Stimulated activated memory B cell treated with anti-CD40 and anti-IgM and Interleukin-4, amounts not matched to agents 10 μg/mL and 1 μg/mL and 100 μg/mL, for 72 hours (primary cell): Measurements from ENCODE around the gene SLC12A1.
"Not testable (repeated sequence)": the region's sequence is repeated elsewhere in the genome, so short reads cannot be mapped to it uniquely, and the experiment has no call there.

ENCODE experiments used
- ATAC-seq: fragments of 150-1000 bp; cut with Tn5 transposase; 2 replicates; pipeline ENCODE4 v1.10.0; 2021
- H3K27ac Mint-ChIP-seq: one replicate; pipeline ENCODE4 v1.8.0; 2022; ENCODE audit warnings: mild to moderate bottlenecking, mixed read lengths
- H3K27me3 Mint-ChIP-seq: one replicate; pipeline ENCODE4 v1.8.0; 2022; ENCODE audit warnings: mixed read lengths
- H3K36me3 Mint-ChIP-seq: one replicate; pipeline ENCODE4 v1.8.0; 2022; ENCODE audit warnings: mixed read lengths
- H3K4me1 Mint-ChIP-seq: one replicate; pipeline ENCODE4 v1.8.0; 2022; ENCODE audit warnings: mixed read lengths
- H3K4me3 Mint-ChIP-seq: one replicate; pipeline ENCODE4 v1.8.0; 2022; ENCODE audit warnings: mild to moderate bottlenecking, moderate library complexity, mixed read lengths
- H3K9me3 Mint-ChIP-seq: one replicate; pipeline ENCODE4 v1.8.0; 2022; ENCODE audit warnings: mixed read lengths

The SLC12A1 gene

GRCh38 chr15:48315041-48315440 lies 108.9 kb downstream of the SLC12A1 start:
- no peaks in the 10 kb centered on the region for H3K4me1 Mint-ChIP-seq
- H3K27me3 Mint-ChIP-seq = no peaks in the 10 kb centered on the region
- H3K4me3 Mint-ChIP-seq = no peak overlapping the region
- no peak overlapping the region for H3K27ac Mint-ChIP-seq
- H3K36me3 Mint-ChIP-seq = no peaks in the 10 kb centered on the region
- no peak for ATAC-seq
- no peaks in the 10 kb centered on the region for H3K9me3 Mint-ChIP-seq

GRCh38 chr15:48317221-48317620 lies 111.1 kb downstream of the SLC12A1 start:
- H3K4me3 Mint-ChIP-seq = no peak overlapping the region

GRCh38 chr15:48318131-48318530 lies 112.0 kb downstream of the SLC12A1 start:
- no peaks in the 10 kb centered on the region for H3K36me3 Mint-ChIP-seq
- no peak overlapping the region for H3K27ac Mint-ChIP-seq
- no peaks in the 10 kb centered on the region for H3K27me3 Mint-ChIP-seq
- no peaks in the 10 kb centered on the region for H3K9me3 Mint-ChIP-seq
- no peak overlapping the region for H3K4me3 Mint-ChIP-seq
- no peaks in the 10 kb centered on the region for H3K4me1 Mint-ChIP-seq
- ATAC-seq = no peak

More at GRCh38 chr15:48317221-48317620, 111.1 kb downstream of the SLC12A1 start:
- H3K9me3 Mint-ChIP-seq = no peaks in the 10 kb centered on the region
- no peaks in the 10 kb centered on the region for H3K27me3 Mint-ChIP-seq
- H3K27ac Mint-ChIP-seq = no peak overlapping the region
- H3K36me3 Mint-ChIP-seq = no peaks in the 10 kb centered on the region
- ATAC-seq = no peak
- no peaks in the 10 kb centered on the region for H3K4me1 Mint-ChIP-seq

GRCh38 chr15:48323294-48323693 lies 117.2 kb downstream of the SLC12A1 start:
- H3K4me3 Mint-ChIP-seq = no peak overlapping the region
- no peak for ATAC-seq
- H3K27me3 Mint-ChIP-seq = no peaks in the 10 kb centered on the region
- no peaks in the 10 kb centered on the region for H3K9me3 Mint-ChIP-seq
- H3K4me1 Mint-ChIP-seq = peaks cover 19% of the 10 kb centered on the region
- no peaks in the 10 kb centered on the region for H3K36me3 Mint-ChIP-seq
- no peak overlapping the region for H3K27ac Mint-ChIP-seq

- H3K27me3 Mint-ChIP-seq = no peaks in the 10 kb centered on the region
- no peaks in the 10 kb centered on the region for H3K36me3 Mint-ChIP-seq
- H3K27ac Mint-ChIP-seq = no peak overlapping the region
Measured at GRCh38 chr15:48324949-48325348, 118.8 kb downstream of the SLC12A1 start.

GRCh38 chr15:48325400-48325799 lies 119.3 kb downstream of the SLC12A1 start:
- Mint-ChIP-seq H3K27me3 (no peaks in the 10 kb centered on the region), H3K4me1 (peaks cover 25% of the 10 kb centered on the region), H3K36me3 (no peaks in the 10 kb centered on the region), H3K27ac (no peak overlapping the region), H3K9me3 (no peaks in the 10 kb centered on the region), H3K4me3 (no peak overlapping the region)
- ATAC-seq = peak; percentile 62

More at GRCh38 chr15:48324949-48325348, 118.8 kb downstream of the SLC12A1 start:
- Mint-ChIP-seq H3K4me3 (no peak overlapping the region), H3K4me1 (peaks cover 21% of the 10 kb centered on the region), H3K9me3 (no peaks in the 10 kb centered on the region)
- no peak for ATAC-seq

GRCh38 chr15:48326180-48326579 lies 120.1 kb downstream of the SLC12A1 start:
- peaks cover 27% of the 10 kb centered on the region for H3K4me1 Mint-ChIP-seq
- not testable (repeated sequence) for H3K4me3 Mint-ChIP-seq

GRCh38 chr15:48330105-48330785 lies 124.1 kb downstream of the SLC12A1 start:
- ATAC-seq = no peak
- peaks cover 8% of the 10 kb centered on the region for H3K36me3 Mint-ChIP-seq
- no peaks in the 10 kb centered on the region for H3K9me3 Mint-ChIP-seq
- peak overlapping the region; percentile 98 for H3K27ac Mint-ChIP-seq
- H3K4me1 Mint-ChIP-seq = peaks cover 38% of the 10 kb centered on the region
- peak overlapping the region; percentile 97 for H3K4me3 Mint-ChIP-seq
- H3K27me3 Mint-ChIP-seq = no peaks in the 10 kb centered on the region

More at GRCh38 chr15:48326180-48326579, 120.1 kb downstream of the SLC12A1 start:
- not testable (repeated sequence) for H3K36me3 Mint-ChIP-seq, ATAC-seq, H3K27ac Mint-ChIP-seq, H3K27me3 Mint-ChIP-seq, H3K9me3 Mint-ChIP-seq

GRCh38 chr15:48330855-48331795 lies 125.0 kb downstream of the SLC12A1 start, which contains the start of gene DUT:
Gene DUT (plus strand): TSS chr15:48331429. CDS start chr15:48331516, 87 bp downstream.
- peak within 1 kb of the TSS; percentile 97 for H3K4me3 Mint-ChIP-seq
- peaks cover 33% of the 10 kb centered on the region for H3K4me1 Mint-ChIP-seq
- H3K36me3 Mint-ChIP-seq = peaks cover 14% of the 10 kb centered on the region
- H3K27ac Mint-ChIP-seq = peak within 1 kb of the TSS; percentile 98
- no peaks in the 10 kb centered on the region for H3K9me3 Mint-ChIP-seq
- peak; percentile 95 for ATAC-seq
- no peaks in the 10 kb centered on the region for H3K27me3 Mint-ChIP-seq

- H3K4me3 Mint-ChIP-seq = peak overlapping the region; percentile 97
Measured at GRCh38 chr15:48331796-48332641, 125.9 kb downstream of the SLC12A1 start.

GRCh38 chr15:48332642-48333034 lies 126.5 kb downstream of the SLC12A1 start:
- Mint-ChIP-seq H3K9me3 (no peaks in the 10 kb centered on the region), H3K36me3 (peaks cover 14% of the 10 kb centered on the region), H3K4me1 (peaks cover 23% of the 10 kb centered on the region), H3K27ac (peak overlapping the region; percentile 98), H3K4me3 (peak overlapping the region; percentile 97), H3K27me3 (no peaks in the 10 kb centered on the region)
- no peak for ATAC-seq

More at GRCh38 chr15:48331796-48332641, 125.9 kb downstream of the SLC12A1 start:
- Mint-ChIP-seq H3K9me3 (no peaks in the 10 kb centered on the region), H3K27me3 (no peaks in the 10 kb centered on the region), H3K36me3 (peaks cover 14% of the 10 kb centered on the region), H3K27ac (peak overlapping the region; percentile 98), H3K4me1 (peaks cover 24% of the 10 kb centered on the region)
- ATAC-seq = peak; percentile 82

- Mint-ChIP-seq H3K4me1 (peaks cover 23% of the 10 kb centered on the region), H3K9me3 (no peaks in the 10 kb centered on the region), H3K27ac (no peak overlapping the region), H3K4me3 (peak overlapping the region; percentile 7), H3K27me3 (no peaks in the 10 kb centered on the region), H3K36me3 (peaks cover 14% of the 10 kb centered on the region)
- no peak for ATAC-seq
Measured at GRCh38 chr15:48333540-48333939, 127.4 kb downstream of the SLC12A1 start.

- peaks cover 14% of the 10 kb centered on the region for H3K36me3 Mint-ChIP-seq
- no peaks in the 10 kb centered on the region for H3K9me3 Mint-ChIP-seq
- peaks cover 23% of the 10 kb centered on the region for H3K4me1 Mint-ChIP-seq
- H3K27me3 Mint-ChIP-seq = no peaks in the 10 kb centered on the region
- no peak overlapping the region for H3K4me3 Mint-ChIP-seq
- no peak overlapping the region for H3K27ac Mint-ChIP-seq
- no peak for ATAC-seq
Measured at GRCh38 chr15:48334260-48334659, 128.2 kb downstream of the SLC12A1 start.

- H3K4me3 Mint-ChIP-seq = no peak overlapping the region
- no peaks in the 10 kb centered on the region for H3K27me3 Mint-ChIP-seq
- peaks cover 15% of the 10 kb centered on the region for H3K4me1 Mint-ChIP-seq
- H3K27ac Mint-ChIP-seq = no peak overlapping the region
- H3K36me3 Mint-ChIP-seq = peaks cover 19% of the 10 kb centered on the region
- no peaks in the 10 kb centered on the region for H3K9me3 Mint-ChIP-seq
- ATAC-seq = no peak
Measured at GRCh38 chr15:48336940-48337339, 130.8 kb downstream of the SLC12A1 start.

- ATAC-seq = no peak
- H3K27ac Mint-ChIP-seq = no peak overlapping the region
- peaks cover 12% of the 10 kb centered on the region for H3K4me1 Mint-ChIP-seq
- peaks cover 22% of the 10 kb centered on the region for H3K36me3 Mint-ChIP-seq
- no peak overlapping the region for H3K4me3 Mint-ChIP-seq
- no peaks in the 10 kb centered on the region for H3K9me3 Mint-ChIP-seq
- H3K27me3 Mint-ChIP-seq = no peaks in the 10 kb centered on the region
Measured at GRCh38 chr15:48337607-48338006, 131.5 kb downstream of the SLC12A1 start.
